Measurements from ENCODE around the gene SMIM5.

SMIM5 gene

GRCh38 chr17:75667825-75668224 is 34.6 kb downstream of the SMIM5 start:
- H3K4me3 ChIP-seq (ENCODE audit: extremely low read depth, insufficient read depth, low read length, poor library complexity, severe bottlenecking): peak overlapping the region; percentile 98
- H3K4me1 ChIP-seq (ENCODE audit: control insufficient read depth, insufficient read depth, low read length, poor library complexity, severe bottlenecking): peaks cover 5% of the 10 kb centered on the region
- no peaks in the 10 kb centered on the region for H3K9me3 ChIP-seq (ENCODE audit: control insufficient read depth, low read length)
- WGBS, 2 experiments (ENCODE audit: insufficient coverage in 2 of 2): 27% methylated on average over 3 of the region's 4 CpGs; no CpG with 5 or more reads in 1 of the 2 experiments
- H3K27ac ChIP-seq (ENCODE audit: low read depth, low read length, severe bottlenecking): peak overlapping the region; percentile 81
- peaks cover 48% of the 10 kb centered on the region for H3K36me3 ChIP-seq (ENCODE audit: control insufficient read depth, insufficient read depth, low read length)

- peaks cover 53% of the 10 kb centered on the region for H3K36me3 ChIP-seq (ENCODE audit: control insufficient read depth, insufficient read depth, low read length)
- peaks cover 5% of the 10 kb centered on the region for H3K4me1 ChIP-seq (ENCODE audit: control insufficient read depth, insufficient read depth, low read length, poor library complexity, severe bottlenecking)
- H3K4me3 ChIP-seq (ENCODE audit: extremely low read depth, insufficient read depth, low read length, poor library complexity, severe bottlenecking): peak overlapping the region; percentile 98
- WGBS, 2 experiments (ENCODE audit: insufficient coverage in 2 of 2): 83 to 96% methylated on average over 3 to 4 of the region's 4 CpGs
- no peak overlapping the region for H3K27ac ChIP-seq (ENCODE audit: low read depth, low read length, severe bottlenecking)
- no peaks in the 10 kb centered on the region for H3K9me3 ChIP-seq (ENCODE audit: control insufficient read depth, low read length)
These were observed 35.3 kb downstream of the SMIM5 start for GRCh38 chr17:75668489-75668888.

- Histone ChIP-seq H3K4me1 (ENCODE audit: control insufficient read depth, insufficient read depth, low read length, poor library complexity, severe bottlenecking) (peaks cover 5% of the 10 kb centered on the region), H3K27ac (ENCODE audit: low read depth, low read length, severe bottlenecking) (no peak overlapping the region), H3K9me3 (ENCODE audit: control insufficient read depth, low read length) (no peaks in the 10 kb centered on the region), H3K4me3 (ENCODE audit: extremely low read depth, insufficient read depth, low read length, poor library complexity, severe bottlenecking) (no peak overlapping the region), H3K36me3 (ENCODE audit: control insufficient read depth, insufficient read depth, low read length) (peaks cover 65% of the 10 kb centered on the region)
- WGBS, 2 experiments (ENCODE audit: insufficient coverage in 2 of 2): 92 to 95% methylated on average over 3 to 5 of the region's 5 CpGs
These were observed 37.6 kb downstream of the SMIM5 start for GRCh38 chr17:75670868-75671267.

GRCh38 chr17:75672011-75672410 is 38.8 kb downstream of the SMIM5 start:
- peaks cover 76% of the 10 kb centered on the region for H3K36me3 ChIP-seq (ENCODE audit: control insufficient read depth, insufficient read depth, low read length)
- H3K9me3 ChIP-seq (ENCODE audit: control insufficient read depth, low read length): no peaks in the 10 kb centered on the region
- no peak overlapping the region for H3K4me3 ChIP-seq (ENCODE audit: extremely low read depth, insufficient read depth, low read length, poor library complexity, severe bottlenecking)
- 100% methylated on average over 4 of the region's 5 CpGs for WGBS, 2 experiments (ENCODE audit: insufficient coverage in 2 of 2)
- H3K4me1 ChIP-seq (ENCODE audit: control insufficient read depth, insufficient read depth, low read length, poor library complexity, severe bottlenecking): no peaks in the 10 kb centered on the region
- no peak overlapping the region for H3K27ac ChIP-seq (ENCODE audit: low read depth, low read length, severe bottlenecking)

- H3K4me3 ChIP-seq (ENCODE audit: extremely low read depth, insufficient read depth, low read length, poor library complexity, severe bottlenecking): no peak overlapping the region
- WGBS, 2 experiments (ENCODE audit: insufficient coverage in 2 of 2): 91 to 100% methylated on average over 1 to 3 of the region's 4 CpGs
- H3K9me3 ChIP-seq (ENCODE audit: control insufficient read depth, low read length): no peaks in the 10 kb centered on the region
- H3K27ac ChIP-seq (ENCODE audit: low read depth, low read length, severe bottlenecking): no peak overlapping the region
- no peaks in the 10 kb centered on the region for H3K4me1 ChIP-seq (ENCODE audit: control insufficient read depth, insufficient read depth, low read length, poor library complexity, severe bottlenecking)
- peaks cover 87% of the 10 kb centered on the region for H3K36me3 ChIP-seq (ENCODE audit: control insufficient read depth, insufficient read depth, low read length)
These were observed 40.3 kb downstream of the SMIM5 start for GRCh38 chr17:75673487-75673886.

GRCh38 chr17:75676461-75676860 is 43.2 kb downstream of the SMIM5 start:
- Histone ChIP-seq H3K27ac (ENCODE audit: low read depth, low read length, severe bottlenecking) (no peak overlapping the region), H3K9me3 (ENCODE audit: control insufficient read depth, low read length) (no peaks in the 10 kb centered on the region), H3K4me1 (ENCODE audit: control insufficient read depth, insufficient read depth, low read length, poor library complexity, severe bottlenecking) (peaks cover 18% of the 10 kb centered on the region), H3K4me3 (ENCODE audit: extremely low read depth, insufficient read depth, low read length, poor library complexity, severe bottlenecking) (no peak overlapping the region), H3K36me3 (ENCODE audit: control insufficient read depth, insufficient read depth, low read length) (peaks cover 90% of the 10 kb centered on the region)
- WGBS, 2 experiments (ENCODE audit: insufficient coverage in 2 of 2): 100% methylated on average over 1 to 2 of the region's 3 CpGs

GRCh38 chr17:75679706-75680211 is 46.5 kb downstream of the SMIM5 start:
- Histone ChIP-seq H3K9me3 (ENCODE audit: control insufficient read depth, low read length) (no peaks in the 10 kb centered on the region), H3K27ac (ENCODE audit: low read depth, low read length, severe bottlenecking) (peak overlapping the region; percentile 45), H3K36me3 (ENCODE audit: control insufficient read depth, insufficient read depth, low read length) (peaks cover 87% of the 10 kb centered on the region), H3K4me1 (ENCODE audit: control insufficient read depth, insufficient read depth, low read length, poor library complexity, severe bottlenecking) (peaks cover 32% of the 10 kb centered on the region), H3K4me3 (ENCODE audit: extremely low read depth, insufficient read depth, low read length, poor library complexity, severe bottlenecking) (no peak overlapping the region)
- WGBS, 2 experiments (ENCODE audit: insufficient coverage in 2 of 2): 92 to 96% methylated on average over 7 to 10 of the region's 11 CpGs

GRCh38 chr17:75680431-75680830 is 47.2 kb downstream of the SMIM5 start:
- Histone ChIP-seq H3K36me3 (ENCODE audit: control insufficient read depth, insufficient read depth, low read length) (peaks cover 88% of the 10 kb centered on the region), H3K27ac (ENCODE audit: low read depth, low read length, severe bottlenecking) (peak overlapping the region; percentile 41), H3K4me3 (ENCODE audit: extremely low read depth, insufficient read depth, low read length, poor library complexity, severe bottlenecking) (no peak overlapping the region), H3K4me1 (ENCODE audit: control insufficient read depth, insufficient read depth, low read length, poor library complexity, severe bottlenecking) (peaks cover 36% of the 10 kb centered on the region), H3K9me3 (ENCODE audit: control insufficient read depth, low read length) (no peaks in the 10 kb centered on the region)
- WGBS, 2 experiments (ENCODE audit: insufficient coverage in 2 of 2): 97 to 100% methylated on average over 10 of the region's 10 CpGs

GRCh38 chr17:75681289-75681688 is 48.1 kb downstream of the SMIM5 start:
- Histone ChIP-seq H3K4me3 (ENCODE audit: extremely low read depth, insufficient read depth, low read length, poor library complexity, severe bottlenecking) (no peak overlapping the region), H3K9me3 (ENCODE audit: control insufficient read depth, low read length) (no peaks in the 10 kb centered on the region), H3K36me3 (ENCODE audit: control insufficient read depth, insufficient read depth, low read length) (peaks cover 86% of the 10 kb centered on the region), H3K27ac (ENCODE audit: low read depth, low read length, severe bottlenecking) (peak overlapping the region; percentile 41), H3K4me1 (ENCODE audit: control insufficient read depth, insufficient read depth, low read length, poor library complexity, severe bottlenecking) (peaks cover 36% of the 10 kb centered on the region)
- 73% methylated on average over 2 of the region's 3 CpGs; no CpG with 5 or more reads in 1 of the 2 experiments for WGBS, 2 experiments (ENCODE audit: insufficient coverage in 2 of 2)

- Histone ChIP-seq H3K27ac (ENCODE audit: low read depth, low read length, severe bottlenecking) (no peak overlapping the region), H3K4me1 (ENCODE audit: control insufficient read depth, insufficient read depth, low read length, poor library complexity, severe bottlenecking) (peaks cover 45% of the 10 kb centered on the region), H3K9me3 (ENCODE audit: control insufficient read depth, low read length) (no peaks in the 10 kb centered on the region), H3K4me3 (ENCODE audit: extremely low read depth, insufficient read depth, low read length, poor library complexity, severe bottlenecking) (no peak overlapping the region), H3K36me3 (ENCODE audit: control insufficient read depth, insufficient read depth, low read length) (peaks cover 80% of the 10 kb centered on the region)
- WGBS, 2 experiments (ENCODE audit: insufficient coverage in 2 of 2): 100% methylated on average over 3 to 4 of the region's 4 CpGs
These were observed 50.3 kb downstream of the SMIM5 start for GRCh38 chr17:75683583-75683982.

GRCh38 chr17:75684249-75684648 is 51.0 kb downstream of the SMIM5 start:
- 100% methylated on average over 3 to 4 of the region's 5 CpGs for WGBS, 2 experiments (ENCODE audit: insufficient coverage in 2 of 2)
- Histone ChIP-seq H3K4me3 (ENCODE audit: extremely low read depth, insufficient read depth, low read length, poor library complexity, severe bottlenecking) (no peak overlapping the region), H3K36me3 (ENCODE audit: control insufficient read depth, insufficient read depth, low read length) (peaks cover 78% of the 10 kb centered on the region), H3K4me1 (ENCODE audit: control insufficient read depth, insufficient read depth, low read length, poor library complexity, severe bottlenecking) (peaks cover 48% of the 10 kb centered on the region), H3K27ac (ENCODE audit: low read depth, low read length, severe bottlenecking) (no peak overlapping the region), H3K9me3 (ENCODE audit: control insufficient read depth, low read length) (no peaks in the 10 kb centered on the region)
